PFSK-1 (cell line): Measurements from ENCODE around the gene FNDC3A.

ENCODE experiments used
- FOXP2 ChIP-seq: optimal IDR thresholded peaks from 2 replicates; pipeline ENCODE3; 2011; ENCODE audit warnings: borderline replicate concordance, control low read depth, inconsistent platforms; ENCODE audit not compliant: insufficient read depth; ENCODE audit errors: extremely low read length, extremely low read depth
- POLR2AphosphoS5 ChIP-seq: IDR thresholded peaks from 2 replicates; pipeline ENCODE4 v1.6.1; 2012; ENCODE audit warnings: low read depth, mild to moderate bottlenecking, control low read depth, low read length, moderate library complexity
- REST ChIP-seq, 2 experiments: IDR thresholded peaks; 2 replicates each; pipeline versions ENCODE4 v1.6.1 to v1.8.0; 2011 to 2012; ENCODE audit warnings: low read depth in 2 of 2, low read length in 2 of 2, control low read depth in 1 of 2, inconsistent platforms in 1 of 2, mild to moderate bottlenecking in 1 of 2, moderate library complexity in 1 of 2; ENCODE audit not compliant: insufficient read depth in 1 of 2
- SIN3A ChIP-seq: IDR thresholded peaks from 2 replicates; pipeline ENCODE4 v1.6.1; 2012; ENCODE audit warnings: mild to moderate bottlenecking, low read length, moderate library complexity, borderline replicate concordance; ENCODE audit not compliant: insufficient read depth
- TAF1 ChIP-seq: IDR thresholded peaks from 2 replicates; pipeline ENCODE4 v1.6.1; 2012; ENCODE audit warnings: low read length, control low read depth, borderline replicate concordance; ENCODE audit not compliant: insufficient read depth

DNA sequence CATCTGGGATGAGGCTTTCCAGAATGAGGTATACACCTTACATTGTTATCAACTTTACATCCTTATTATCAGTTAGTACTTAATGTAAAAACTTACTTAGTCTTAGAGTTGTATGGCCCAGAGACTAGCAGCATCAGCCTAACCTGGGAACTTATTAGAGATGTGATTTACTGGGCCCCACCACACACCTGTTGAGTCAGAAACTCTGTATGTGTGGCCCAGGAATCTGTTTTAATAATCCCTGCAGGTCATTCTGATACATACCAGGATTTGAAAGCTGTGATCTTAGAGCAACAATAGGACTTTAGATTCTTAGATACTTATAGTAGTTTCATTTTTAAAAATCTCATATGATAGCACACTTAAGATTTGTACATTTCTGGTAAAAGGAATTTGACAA lies 17.4 kb downstream of the FNDC3A start:
- TF ChIP-seq POLR2AphosphoS5 (no peak), REST (IDR thresholded peaks at IDR 0.05; ENCODE audit: insufficient read depth in 1 of 2, low read depth in 2 of 2, low read length in 2 of 2) (no peak), SIN3A (no peak), TAF1 (no peak), FOXP2 (no peak)
